Stomach (tissue), 9 donors: ENCODE measurements around the gene SMARCB1. TPM values are rescaled to one million over a fixed set of nuclear protein-coding genes. Genes with fewer than 3 reads are reported as not detected.

ENCODE experiments used
- DNase-seq, 2 donors: peaks; one replicate each; pipeline versions ENCODE4 v3.0.0 to v3.0.0-alpha.2; 2013 to 2019
- H3K27ac ChIP-seq, 5 donors: fragments of 200-600 bp in 4 of 5; sonication (generic) in 4 of 5; one replicate each; pipeline ENCODE4 v1.5.1; 2013 to 2019; ENCODE audit warnings: mild to moderate bottlenecking in 1 of 5, moderate library complexity in 1 of 5
- H3K27me3 ChIP-seq, 3 donors: fragments of 200-600 bp; sonication (generic); one replicate each; pipeline ENCODE4 v1.5.1; 2017 to 2019; ENCODE audit warnings: mixed run types in 1 of 3
- H3K36me3 ChIP-seq, 4 donors: fragments of 200-600 bp; sonication (generic); 1 replicate in 3 of 4; 2 replicates in 1 of 4; pipeline ENCODE4 v1.5.1; 2016 to 2019
- H3K4me1 ChIP-seq, 4 donors: fragments of 200-600 bp; sonication (generic); one replicate each; pipeline ENCODE4 v1.5.1; 2016 to 2019
- H3K4me3 ChIP-seq, 4 donors: fragments of 200-600 bp; sonication (generic) in 3 of 4; one replicate each; pipeline ENCODE4 v1.5.1; 2016 to 2019; ENCODE audit warnings: mild to moderate bottlenecking in 1 of 4
- H3K9me3 ChIP-seq, 4 donors: fragments of 200-600 bp; sonication (generic); one replicate each; pipeline ENCODE4 v1.5.1; 2016 to 2019
- CTCF ChIP-seq, 7 experiments: fragments of 450-650 bp in 4 of 7; fragments of 200-600 bp in 3 of 7; sonication (generic) in 3 of 7; IDR thresholded peaks; one replicate each; pipeline ENCODE4 v1.5.1; 2016 to 2019; ENCODE audit warnings: antibody characterized with exemption in 7 of 7, control low read depth in 2 of 7, mild to moderate bottlenecking in 1 of 7
- EP300 ChIP-seq: sonication (generic); formaldehyde crosslinking; IDR thresholded peaks from one replicate; pipeline ENCODE4 v1.6.1; 2017; ENCODE audit warnings: antibody characterized with exemption
- POLR2A ChIP-seq, 4 donors: fragments of 450-650 bp; IDR thresholded peaks; one replicate each; pipeline ENCODE4 v1.6.1; 2016; ENCODE audit warnings: antibody characterized with exemption in 4 of 4, control low read depth in 2 of 4, mild to moderate bottlenecking in 1 of 4, moderate library complexity in 1 of 4
- POLR2AphosphoS5 ChIP-seq, 3 donors: sonication (generic); formaldehyde crosslinking; IDR thresholded peaks; one replicate each; pipeline ENCODE4 v1.6.1; 2016; ENCODE audit warnings: antibody characterized with exemption in 3 of 3
- WGBS, 5 donors: extraction: QIAGEN DNeasy Blood & Tissue Kit in 3 of 5; methylation state at CpG; one replicate each; pipeline versions ENCODE4 v1.1.5 to v1.1.7; 2013 to 2018; 5-methylcytosine and 5-hydroxymethylcytosine counted together
- intact Hi-C: fragments of 100-400 bp; cut with DNase I; formaldehyde crosslinking; loops from one replicate; pipeline ENCODE4 v1.15.1; 2023; ENCODE audit warnings: low total_unique reads
- polyA plus RNA-seq, 3 donors: library from polyadenylated mRNA; stranded (reverse); fragments of 200-250 nt; gene quantifications; one replicate each; pipeline ENCODE4 v1.2.3, GENCODE V29; 2013
- total RNA-seq, 5 donors: library from RNA; depleted of rRNA; stranded (reverse); fragments of >200 nt; gene quantifications; one replicate each; pipeline versions ENCODE4 v1.1.0 to v1.2.3, GENCODE V29; 2014 to 2016
- donor health status: healthy with polysubstance abuse.
- donor health status: Bipolar disorder and iron deficiency.
- donor health status: healthy.

The SMARCB1 gene
- total and polyA plus RNA-seq, 8 donors: 13.4 to 74.6 (median 40.8) TPM

GRCh38 chr22:23847991-23848864, 61.5 kb downstream of the SMARCB1 start:
- TF ChIP-seq POLR2AphosphoS5 (IDR thresholded peaks at IDR 0.05): no peak
- no peak for TF ChIP-seq POLR2A (IDR thresholded peaks at IDR 0.05)
- no peak for TF ChIP-seq EP300
- no peak for TF ChIP-seq CTCF (IDR thresholded peaks at IDR 0.05)
- Histone ChIP-seq H3K27ac (no peak overlapping the region), H3K36me3 (no peaks in the 10 kb centered on the region), H3K27me3 (peaks cover 0 to 5% (median 0%) of the 10 kb centered on the region in 3 donors), H3K4me3 (no peak overlapping the region), H3K4me1 (peaks cover 14 to 47% (median 29%) of the 10 kb centered on the region in 4 donors), H3K9me3 (no peaks in the 10 kb centered on the region)
- 77 to 80% (median 78%) methylated on average over 24 of the region's 24 CpGs for WGBS, 5 donors
- intact Hi-C loops: loop anchor here (5.0 to 10.0 kb wide), 2 partner anchors 81 to 313 kb away; partner anchors contain the start of gene CHCHD10
- DNase-seq: no peak

- TF ChIP-seq POLR2A (IDR thresholded peaks at IDR 0.05) (no peak), CTCF (IDR thresholded peaks at IDR 0.05) (peak in 6 of 7 experiments; percentile 42 to 98 (median 92)), EP300 (no peak), POLR2AphosphoS5 (IDR thresholded peaks at IDR 0.05) (peak in 1 of 3 donors; percentile 29)
- 23 to 34% (median 28%) methylated on average over 27 to 62 of the region's 62 CpGs for WGBS, 5 donors
- intact Hi-C loops: loop anchor here (5.0 to 10.0 kb wide), 2 partner anchors 82 to 315 kb away; partner anchors contain the start of gene CHCHD10
- no peaks in the 10 kb centered on the region for H3K36me3 ChIP-seq
- no peaks in the 10 kb centered on the region for H3K9me3 ChIP-seq
- peaks cover 0 to 5% (median 0%) of the 10 kb centered on the region in 3 donors for H3K27me3 ChIP-seq
- H3K27ac ChIP-seq: no peak overlapping the region
- DNase-seq: peak; percentile 91 to 94
- peak overlapping the region in 3 of 4 donors; percentile 9 to 40 (median 9) for H3K4me3 ChIP-seq
- H3K4me1 ChIP-seq: peaks cover 12 to 40% (median 26%) of the 10 kb centered on the region in 4 donors
These were observed 62.5 kb downstream of the SMARCB1 start for GRCh38 chr22:23849009-23850006.

GRCh38 chr22:23850136-23850611, 63.4 kb downstream of the SMARCB1 start:
- Histone ChIP-seq H3K9me3 (no peaks in the 10 kb centered on the region), H3K36me3 (no peaks in the 10 kb centered on the region), H3K27me3 (peaks cover 0 to 5% (median 0%) of the 10 kb centered on the region in 3 donors), H3K4me1 (peaks cover 8 to 31% (median 19%) of the 10 kb centered on the region in 4 donors), H3K27ac (no peak overlapping the region), H3K4me3 (peak overlapping the region in 3 of 4 donors; percentile 9 to 40 (median 9))
- peak; percentile 44 to 52 for DNase-seq
- TF ChIP-seq CTCF (IDR thresholded peaks at IDR 0.05) (no peak), EP300 (no peak), POLR2A (IDR thresholded peaks at IDR 0.05) (no peak), POLR2AphosphoS5 (IDR thresholded peaks at IDR 0.05) (no peak)
- intact Hi-C loops: no loop called here
- 38 to 67% (median 51%) methylated on average over 16 of the region's 16 CpGs for WGBS, 5 donors
